ENCODE results near the gene ERFL. TPM values are rescaled to one million over a fixed set of nuclear protein-coding genes. Genes with fewer than 3 reads are reported as not detected.

ERFL gene
- total and polyA plus RNA-seq, 2 of the 4 experiments (the other 2 are of a cell fraction): not detected

- Histone ChIP-seq H2BK15ac (ENCODE audit: low read depth, low read length) (no peak overlapping the region), H3K4me3 (ENCODE audit: insufficient read depth, low read depth, low read length) (no peak overlapping the region), H3K14ac (replicated peaks; ENCODE audit: low read depth, low read length) (no peak overlapping the region), H2BK5ac (ENCODE audit: low read depth, low read length, poor library complexity, severe bottlenecking) (no peak overlapping the region), H2AK9ac (replicated peaks; ENCODE audit: low read depth, low read length, poor library complexity) (no peak overlapping the region), H4K20me1 (ENCODE audit: insufficient read depth, low read length) (peaks cover 90% of the 10 kb centered on the region), H3K4me2 (ENCODE audit: low read depth, low read length) (no peak overlapping the region), H3K9ac (ENCODE audit: low read depth, low read length) (no peak overlapping the region), H2AFZ (replicated peaks; ENCODE audit: low read length, poor library complexity) (no peak overlapping the region), H3K36me3 (ENCODE audit: control insufficient read depth, insufficient read depth, low read length) (peaks cover 63% of the 10 kb centered on the region), H3K9me3 (ENCODE audit: control insufficient read depth, insufficient read depth, low read length) (no peaks in the 10 kb centered on the region), H2AK5ac (ENCODE audit: low read depth, low read length) (no peak overlapping the region), H3K4me1 (ENCODE audit: control insufficient read depth, insufficient read depth, low read length) (peaks cover 3% of the 10 kb centered on the region; the same call in 1 of the 2 replicates), H3K56ac (ENCODE audit: extremely low read depth, insufficient read depth, low read length) (no peak overlapping the region), H3K27me3 (ENCODE audit: control insufficient read depth, insufficient read depth, low read length) (no peaks in the 10 kb centered on the region), H3K23ac (ENCODE audit: low read depth, low read length) (no peak overlapping the region), H2BK120ac (ENCODE audit: low read depth, low read length) (no peak overlapping the region), H3K4ac (ENCODE audit: low read depth, low read length) (no peak overlapping the region), H3K9me1 (ENCODE audit: insufficient read depth, low read length) (peaks cover 7% of the 10 kb centered on the region; the same call in 1 of the 2 replicates), H3K79me1 (ENCODE audit: low read depth in 1 of 2, low read length in 2 of 2) (peaks cover 21 to 48% of the 10 kb centered on the region in 2 experiments), H3K27ac (ENCODE audit: insufficient read depth, low read length) (no peak overlapping the region), H3K18ac (ENCODE audit: low read depth, low read length) (no peak overlapping the region), H4K91ac (ENCODE audit: insufficient read depth, low read depth, low read length) (no peak overlapping the region), H2BK20ac (ENCODE audit: low read depth, low read length) (no peak overlapping the region), H4K8ac (ENCODE audit: low read depth in 2 of 2, low read length in 2 of 2) (no peak overlapping the region), H4K5ac (ENCODE audit: low read depth, low read length) (no peak overlapping the region)
- BruUV-seq (replicated peaks): no TSS peak
- ATAC-seq (ENCODE audit: low read depth) (no peak), DNase-seq (no peak)
- ChIA-PET POLR2A (ENCODE audit: unreplicated experiment) (no interaction called here), CTCF (no interaction called here)
- intact Hi-C loops (cut with micrococcal nuclease): no loop called here
- 72% methylated on average over 2 of the region's 13 CpGs; no CpG with 5 or more reads in 1 of the 2 experiments for WGBS, 2 experiments (ENCODE audit: extremely low coverage in 2 of 2, insufficient read length in 1 of 2)
- dilution Hi-C loops (cut with HindIII; ENCODE audit: low sequenced_read_pairs, unreplicated experiment): no loop called here
- no peak for TF ChIP-seq CHD1 (IDR thresholded peaks at IDR 0.05; ENCODE audit: low read depth, low read length)
- TF ChIP-seq POLR2A (IDR thresholded peaks at IDR 0.05; ENCODE audit: low read depth, low read length): no peak
- no peak for TF ChIP-seq BHLHE40 (IDR thresholded peaks at IDR 0.05; ENCODE audit: low read depth, low read length)
- TF ChIP-seq, protein P1, sequence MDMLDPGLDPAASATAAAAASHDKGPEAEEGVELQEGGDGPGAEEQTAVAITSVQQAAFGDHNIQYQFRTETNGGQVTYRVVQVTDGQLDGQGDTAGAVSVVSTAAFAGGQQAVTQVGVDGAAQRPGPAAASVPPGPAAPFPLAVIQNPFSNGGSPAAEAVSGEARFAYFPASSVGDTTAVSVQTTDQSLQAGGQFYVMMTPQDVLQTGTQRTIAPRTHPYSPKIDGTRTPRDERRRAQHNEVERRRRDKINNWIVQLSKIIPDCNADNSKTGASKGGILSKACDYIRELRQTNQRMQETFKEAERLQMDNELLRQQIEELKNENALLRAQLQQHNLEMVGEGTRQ (IDR thresholded peaks at IDR 0.05; ENCODE audit: low read depth, low read length): no peak
- no peak for TF ChIP-seq NFE2L2 (IDR thresholded peaks at IDR 0.05; ENCODE audit: low read depth, low read length)
- TF ChIP-seq CEBPB (IDR thresholded peaks at IDR 0.05; ENCODE audit: low read depth, low read length): no peak
- TF ChIP-seq MXI1 (IDR thresholded peaks at IDR 0.05; ENCODE audit: borderline replicate concordance, low read depth, low read length): no peak
- TF ChIP-seq RFX5 (IDR thresholded peaks at IDR 0.05; ENCODE audit: low read depth, low read length): no peak
- TF ChIP-seq, protein P2, sequence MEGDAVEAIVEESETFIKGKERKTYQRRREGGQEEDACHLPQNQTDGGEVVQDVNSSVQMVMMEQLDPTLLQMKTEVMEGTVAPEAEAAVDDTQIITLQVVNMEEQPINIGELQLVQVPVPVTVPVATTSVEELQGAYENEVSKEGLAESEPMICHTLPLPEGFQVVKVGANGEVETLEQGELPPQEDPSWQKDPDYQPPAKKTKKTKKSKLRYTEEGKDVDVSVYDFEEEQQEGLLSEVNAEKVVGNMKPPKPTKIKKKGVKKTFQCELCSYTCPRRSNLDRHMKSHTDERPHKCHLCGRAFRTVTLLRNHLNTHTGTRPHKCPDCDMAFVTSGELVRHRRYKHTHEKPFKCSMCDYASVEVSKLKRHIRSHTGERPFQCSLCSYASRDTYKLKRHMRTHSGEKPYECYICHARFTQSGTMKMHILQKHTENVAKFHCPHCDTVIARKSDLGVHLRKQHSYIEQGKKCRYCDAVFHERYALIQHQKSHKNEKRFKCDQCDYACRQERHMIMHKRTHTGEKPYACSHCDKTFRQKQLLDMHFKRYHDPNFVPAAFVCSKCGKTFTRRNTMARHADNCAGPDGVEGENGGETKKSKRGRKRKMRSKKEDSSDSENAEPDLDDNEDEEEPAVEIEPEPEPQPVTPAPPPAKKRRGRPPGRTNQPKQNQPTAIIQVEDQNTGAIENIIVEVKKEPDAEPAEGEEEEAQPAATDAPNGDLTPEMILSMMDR (conservative IDR thresholded peaks at IDR 0.05; ENCODE audit: low read depth, low read length): no peak
- no peak for TF ChIP-seq SMC3 (IDR thresholded peaks at IDR 0.05; ENCODE audit: low read depth, low read length)
- no peak for TF ChIP-seq MAZ (IDR thresholded peaks at IDR 0.05; ENCODE audit: borderline replicate concordance, low read depth, low read length)
- TF ChIP-seq RCOR1 (IDR thresholded peaks at IDR 0.05; ENCODE audit: insufficient replicate concordance, low read length): no peak
- TF ChIP-seq, protein P3, sequence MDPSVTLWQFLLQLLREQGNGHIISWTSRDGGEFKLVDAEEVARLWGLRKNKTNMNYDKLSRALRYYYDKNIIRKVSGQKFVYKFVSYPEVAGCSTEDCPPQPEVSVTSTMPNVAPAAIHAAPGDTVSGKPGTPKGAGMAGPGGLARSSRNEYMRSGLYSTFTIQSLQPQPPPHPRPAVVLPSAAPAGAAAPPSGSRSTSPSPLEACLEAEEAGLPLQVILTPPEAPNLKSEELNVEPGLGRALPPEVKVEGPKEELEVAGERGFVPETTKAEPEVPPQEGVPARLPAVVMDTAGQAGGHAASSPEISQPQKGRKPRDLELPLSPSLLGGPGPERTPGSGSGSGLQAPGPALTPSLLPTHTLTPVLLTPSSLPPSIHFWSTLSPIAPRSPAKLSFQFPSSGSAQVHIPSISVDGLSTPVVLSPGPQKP (IDR thresholded peaks at IDR 0.05; ENCODE audit: borderline replicate concordance, low read depth, low read length): no peak
- no peak for TF ChIP-seq FOS (IDR thresholded peaks at IDR 0.05; ENCODE audit: low read depth, low read length)
- no peak for TF ChIP-seq MAFK (IDR thresholded peaks at IDR 0.05; ENCODE audit: low read depth, low read length)
- TF ChIP-seq RAD21 (IDR thresholded peaks at IDR 0.05; ENCODE audit: low read length): no peak
- in situ Hi-C loops (cut with MboI; ENCODE audit: low sequenced_read_pairs): no loop called here
These were observed 58.8 kb downstream of the ERFL start for GRCh38 chr19:41869374-41869955.

Measured in IMR-90 (cell line).